Measurements from ENCODE around the gene VTN.

The VTN gene

GRCh38 chr17:28390563-28390962 lies 20.5 kb upstream of the VTN start:
- DNase-seq (ENCODE audit: low spot score in 2 of 2) = no peak
- Histone ChIP-seq H3K4me1 (no peaks in the 10 kb centered on the region), H3K9me3 (no peaks in the 10 kb centered on the region), H3K4me3 (no peak overlapping the region), H3K36me3 (replicated peaks) (0 out of 2 replicates have a peak, but pooled peaks cover 7% of the 10 kb centered on the region), H3K27me3 (ENCODE audit: low read depth) (no peaks in the 10 kb centered on the region)
- in situ Hi-C loops (cut with MboI; ENCODE audit: low sequenced_read_pairs) = loop anchor here (25.0 kb wide), 1 partner anchor 603 kb away; no protein-coding TSS in a partner anchor

GRCh38 chr17:28390141-28390540 lies 20.0 kb upstream of the VTN start:
- in situ Hi-C loops (cut with MboI; ENCODE audit: low sequenced_read_pairs) = loop anchor here (25.0 kb wide), 1 partner anchor 603 kb away; no protein-coding TSS in a partner anchor
- no peak for DNase-seq (ENCODE audit: low spot score in 2 of 2)
- no peaks in the 10 kb centered on the region for H3K27me3 ChIP-seq (ENCODE audit: low read depth)
- H3K4me3 ChIP-seq = no peak overlapping the region
- no peaks in the 10 kb centered on the region for H3K4me1 ChIP-seq
- H3K36me3 ChIP-seq (replicated peaks) = 0 out of 2 replicates have a peak, but pooled peaks cover 7% of the 10 kb centered on the region
- no peaks in the 10 kb centered on the region for H3K9me3 ChIP-seq

- 0 out of 2 replicates have a peak, but pooled peaks cover 7% of the 10 kb centered on the region for H3K36me3 ChIP-seq (replicated peaks)
- in situ Hi-C loops (cut with MboI; ENCODE audit: low sequenced_read_pairs) = loop anchor here (25.0 kb wide), 1 partner anchor 601 kb away; no protein-coding TSS in a partner anchor
Observed at GRCh38 chr17:28388106-28388505, 18.0 kb upstream of the VTN start.

GRCh38 chr17:28386391-28386790 lies 16.3 kb upstream of the VTN start:
- Histone ChIP-seq H3K4me1 (no peaks in the 10 kb centered on the region), H3K36me3 (replicated peaks) (0 out of 2 replicates have a peak, but pooled peaks cover 7% of the 10 kb centered on the region), H3K4me3 (no peak overlapping the region), H3K27me3 (ENCODE audit: low read depth) (no peaks in the 10 kb centered on the region), H3K9me3 (no peaks in the 10 kb centered on the region)
- in situ Hi-C loops (cut with MboI; ENCODE audit: low sequenced_read_pairs) = loop anchor here (25.0 kb wide), 1 partner anchor 599 kb away; no protein-coding TSS in a partner anchor
- no peak for DNase-seq (ENCODE audit: low spot score in 2 of 2)

More at GRCh38 chr17:28388106-28388505, 18.0 kb upstream of the VTN start:
- Histone ChIP-seq H3K4me3 (no peak overlapping the region), H3K27me3 (ENCODE audit: low read depth) (no peaks in the 10 kb centered on the region), H3K9me3 (no peaks in the 10 kb centered on the region), H3K4me1 (no peaks in the 10 kb centered on the region)
- DNase-seq (ENCODE audit: low spot score in 2 of 2) = no peak

GRCh38 chr17:28385406-28385805 lies 15.3 kb upstream of the VTN start:
- in situ Hi-C loops (cut with MboI; ENCODE audit: low sequenced_read_pairs) = loop anchor here (25.0 kb wide), 1 partner anchor 598 kb away; no protein-coding TSS in a partner anchor
- Histone ChIP-seq H3K27me3 (ENCODE audit: low read depth) (no peaks in the 10 kb centered on the region), H3K9me3 (no peaks in the 10 kb centered on the region), H3K4me3 (no peak overlapping the region), H3K36me3 (replicated peaks) (0 out of 2 replicates have a peak, but pooled peaks cover 2% of the 10 kb centered on the region), H3K4me1 (no peaks in the 10 kb centered on the region)
- DNase-seq (ENCODE audit: low spot score in 2 of 2) = no peak

- DNase-seq (ENCODE audit: low spot score in 2 of 2) = no peak
- no peaks in the 10 kb centered on the region for H3K27me3 ChIP-seq (ENCODE audit: low read depth)
- H3K4me3 ChIP-seq = no peak overlapping the region
- H3K4me1 ChIP-seq = no peaks in the 10 kb centered on the region
- H3K36me3 ChIP-seq (replicated peaks) = 0 out of 2 replicates have a peak, but pooled peaks cover 2% of the 10 kb centered on the region
- in situ Hi-C loops (cut with MboI; ENCODE audit: low sequenced_read_pairs) = loop anchor here (25.0 kb wide), 1 partner anchor 598 kb away; no protein-coding TSS in a partner anchor
- no peaks in the 10 kb centered on the region for H3K9me3 ChIP-seq
Observed at GRCh38 chr17:28385037-28385400, 14.9 kb upstream of the VTN start.

- in situ Hi-C loops (cut with MboI; ENCODE audit: low sequenced_read_pairs) = loop anchor here (25.0 kb wide), 1 partner anchor 597 kb away; no protein-coding TSS in a partner anchor
- H3K4me3 ChIP-seq = no peak overlapping the region
Observed at GRCh38 chr17:28384281-28385036, 14.4 kb upstream of the VTN start.

GRCh38 chr17:28381141-28381825 lies 11.2 kb upstream of the VTN start:
- in situ Hi-C loops (cut with MboI; ENCODE audit: low sequenced_read_pairs) = loop anchor here (25.0 kb wide), 1 partner anchor 594 kb away; no protein-coding TSS in a partner anchor
- Histone ChIP-seq H3K4me1 (no peaks in the 10 kb centered on the region), H3K4me3 (no peak overlapping the region), H3K9me3 (no peaks in the 10 kb centered on the region), H3K36me3 (replicated peaks) (no peaks in the 10 kb centered on the region), H3K27me3 (ENCODE audit: low read depth) (no peaks in the 10 kb centered on the region)
- DNase-seq (ENCODE audit: low spot score in 2 of 2) = no peak

More at GRCh38 chr17:28384281-28385036, 14.4 kb upstream of the VTN start:
- H3K9me3 ChIP-seq = no peaks in the 10 kb centered on the region
- H3K4me1 ChIP-seq = no peaks in the 10 kb centered on the region
- DNase-seq (ENCODE audit: low spot score in 2 of 2) = no peak
- H3K36me3 ChIP-seq (replicated peaks) = 0 out of 2 replicates have a peak, but pooled peaks cover 2% of the 10 kb centered on the region
- H3K27me3 ChIP-seq (ENCODE audit: low read depth) = no peaks in the 10 kb centered on the region

- DNase-seq (ENCODE audit: low spot score in 2 of 2) = no peak
- H3K4me3 ChIP-seq = no peak overlapping the region
- no peaks in the 10 kb centered on the region for H3K36me3 ChIP-seq (replicated peaks)
- no peaks in the 10 kb centered on the region for H3K9me3 ChIP-seq
- no peaks in the 10 kb centered on the region for H3K4me1 ChIP-seq
- H3K27me3 ChIP-seq (ENCODE audit: low read depth) = no peaks in the 10 kb centered on the region
- in situ Hi-C loops (cut with MboI; ENCODE audit: low sequenced_read_pairs) = loop anchor here (25.0 kb wide), 1 partner anchor 593 kb away; no protein-coding TSS in a partner anchor
Observed at GRCh38 chr17:28379814-28380801, 10.0 kb upstream of the VTN start.

- no peaks in the 10 kb centered on the region for H3K27me3 ChIP-seq (ENCODE audit: low read depth)
Observed at GRCh38 chr17:28372945-28373274, 2.8 kb upstream of the VTN start.

GRCh38 chr17:28372203-28372944 lies 2.3 kb upstream of the VTN start:
- Histone ChIP-seq H3K27me3 (ENCODE audit: low read depth) (no peaks in the 10 kb centered on the region), H3K4me3 (peak overlapping the region; percentile 45), H3K9me3 (no peaks in the 10 kb centered on the region), H3K36me3 (replicated peaks) (no peaks in the 10 kb centered on the region), H3K4me1 (no peaks in the 10 kb centered on the region; the same call in 1 of the 2 replicates)
- DNase-seq (ENCODE audit: low spot score in 2 of 2) = no peak
- in situ Hi-C loops (cut with MboI; ENCODE audit: low sequenced_read_pairs) = no loop called here

More at GRCh38 chr17:28372945-28373274, 2.8 kb upstream of the VTN start:
- DNase-seq (ENCODE audit: low spot score in 2 of 2) = no peak
- in situ Hi-C loops (cut with MboI; ENCODE audit: low sequenced_read_pairs) = no loop called here
- no peaks in the 10 kb centered on the region; the same call in 1 of the 2 replicates for H3K4me1 ChIP-seq
- no peaks in the 10 kb centered on the region for H3K36me3 ChIP-seq (replicated peaks)
- H3K9me3 ChIP-seq = no peaks in the 10 kb centered on the region
- H3K4me3 ChIP-seq = peak overlapping the region; percentile 45; the same call in 1 of the 2 replicates
